ENCODE measurements around the gene INPP4A. TPM values are rescaled to one million over a fixed set of nuclear protein-coding genes. Genes with fewer than 3 reads are reported as not detected.

INPP4A gene
- total and polyA plus RNA-seq, 2 donors (not counting 3 experiments of a cell fraction or from before 2014, with no cell fraction given), result 14.9 to 28.8 TPM

- no peak overlapping the region for H3K4me3 ChIP-seq (replicated peaks in 1 of 3; ENCODE audit: insufficient read depth in 1 of 3, low read depth in 1 of 3, low read length in 3 of 3)
- intact Hi-C loops (cut with micrococcal nuclease), result no loop called here
- no peaks in the 10 kb centered on the region for H3K27me3 ChIP-seq (ENCODE audit: control insufficient read depth in 2 of 2, insufficient read depth in 2 of 2, low read length in 2 of 2)
- CTCF ChIA-PET, result interaction anchor here (1.4 kb wide), 1 partner anchor 25 kb away, joined by 3 read pairs; no protein-coding TSS in a partner anchor
- H3K27ac ChIP-seq (ENCODE audit: insufficient read depth, low read depth, low read length), result no peak overlapping the region
- no peak for FAIRE-seq
- no peak overlapping the region for H3K4me2 ChIP-seq (ENCODE audit: insufficient read depth, low read length)
- no peaks in the 10 kb centered on the region for H3K79me2 ChIP-seq (ENCODE audit: control insufficient read depth, insufficient read depth, low read length)
- no peaks in the 10 kb centered on the region for H4K20me1 ChIP-seq (replicated peaks; ENCODE audit: control insufficient read depth, extremely low read depth, insufficient read depth, low read length)
- no peak overlapping the region for H2AFZ ChIP-seq (ENCODE audit: low read depth, low read length)
- DNase-seq (ENCODE audit: low read depth, low spot score), result no peak
- POLR2A ChIA-PET, result no interaction called here
- H3K36me3 ChIP-seq (ENCODE audit: control insufficient read depth in 2 of 2, extremely low read depth in 1 of 2, insufficient read depth in 2 of 2, low read length in 2 of 2), result peaks cover 2 to 27% of the 10 kb centered on the region in 2 experiments
- no peaks in the 10 kb centered on the region for H3K9me3 ChIP-seq (replicated peaks; ENCODE audit: control insufficient read depth, insufficient read depth, low read length)
- no peaks in the 10 kb centered on the region for H3K9me1 ChIP-seq (replicated peaks; ENCODE audit: control insufficient read depth, extremely low read depth, insufficient read depth, low read length)
- no peaks in the 10 kb centered on the region for H3K4me1 ChIP-seq (ENCODE audit: control insufficient read depth, extremely low read depth, insufficient read depth, low read length)
- TF ChIP-seq, protein P1, sequence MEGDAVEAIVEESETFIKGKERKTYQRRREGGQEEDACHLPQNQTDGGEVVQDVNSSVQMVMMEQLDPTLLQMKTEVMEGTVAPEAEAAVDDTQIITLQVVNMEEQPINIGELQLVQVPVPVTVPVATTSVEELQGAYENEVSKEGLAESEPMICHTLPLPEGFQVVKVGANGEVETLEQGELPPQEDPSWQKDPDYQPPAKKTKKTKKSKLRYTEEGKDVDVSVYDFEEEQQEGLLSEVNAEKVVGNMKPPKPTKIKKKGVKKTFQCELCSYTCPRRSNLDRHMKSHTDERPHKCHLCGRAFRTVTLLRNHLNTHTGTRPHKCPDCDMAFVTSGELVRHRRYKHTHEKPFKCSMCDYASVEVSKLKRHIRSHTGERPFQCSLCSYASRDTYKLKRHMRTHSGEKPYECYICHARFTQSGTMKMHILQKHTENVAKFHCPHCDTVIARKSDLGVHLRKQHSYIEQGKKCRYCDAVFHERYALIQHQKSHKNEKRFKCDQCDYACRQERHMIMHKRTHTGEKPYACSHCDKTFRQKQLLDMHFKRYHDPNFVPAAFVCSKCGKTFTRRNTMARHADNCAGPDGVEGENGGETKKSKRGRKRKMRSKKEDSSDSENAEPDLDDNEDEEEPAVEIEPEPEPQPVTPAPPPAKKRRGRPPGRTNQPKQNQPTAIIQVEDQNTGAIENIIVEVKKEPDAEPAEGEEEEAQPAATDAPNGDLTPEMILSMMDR (IDR thresholded peaks at IDR 0.05; ENCODE audit: extremely low read depth in 1 of 2, insufficient read depth in 1 of 2, low read depth in 1 of 2, low read length in 2 of 2), result no peak
- TF ChIP-seq POLR2AphosphoS5 (IDR thresholded peaks at IDR 0.05; ENCODE audit: insufficient read depth, low read depth, low read length), result no peak
- TF ChIP-seq, protein P2, sequence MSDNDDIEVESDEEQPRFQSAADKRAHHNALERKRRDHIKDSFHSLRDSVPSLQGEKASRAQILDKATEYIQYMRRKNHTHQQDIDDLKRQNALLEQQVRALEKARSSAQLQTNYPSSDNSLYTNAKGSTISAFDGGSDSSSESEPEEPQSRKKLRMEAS (IDR thresholded peaks at IDR 0.05; ENCODE audit: insufficient read depth, insufficient read length), result no peak
- TF ChIP-seq EZH2 (IDR thresholded peaks at IDR 0.05; ENCODE audit: borderline replicate concordance, low read depth, low read length, severe bottlenecking), result no peak
- TF ChIP-seq FOS (IDR thresholded peaks at IDR 0.05; ENCODE audit: borderline replicate concordance, insufficient read depth, low read length), result no peak
- TF ChIP-seq JUN (IDR thresholded peaks at IDR 0.05; ENCODE audit: borderline replicate concordance, insufficient read depth, insufficient read length, low read depth), result no peak
- dilution Hi-C loops (cut with MboI; ENCODE audit: extremely low pct_ligation_motif_present, low sequenced_read_pairs), result no loop called here
- H3K9ac ChIP-seq (replicated peaks; ENCODE audit: extremely low read depth, insufficient read depth, low read length), result no peak overlapping the region
- BruUV-seq (replicated peaks), result no TSS peak
Observed at GRCh38 chr2:98555696-98556095, 111.0 kb downstream of the INPP4A start.

All from endothelial cell of umbilical vein (primary cell).